Measurements from ENCODE around the gene TMEM214.

Gene TMEM214

DNA sequence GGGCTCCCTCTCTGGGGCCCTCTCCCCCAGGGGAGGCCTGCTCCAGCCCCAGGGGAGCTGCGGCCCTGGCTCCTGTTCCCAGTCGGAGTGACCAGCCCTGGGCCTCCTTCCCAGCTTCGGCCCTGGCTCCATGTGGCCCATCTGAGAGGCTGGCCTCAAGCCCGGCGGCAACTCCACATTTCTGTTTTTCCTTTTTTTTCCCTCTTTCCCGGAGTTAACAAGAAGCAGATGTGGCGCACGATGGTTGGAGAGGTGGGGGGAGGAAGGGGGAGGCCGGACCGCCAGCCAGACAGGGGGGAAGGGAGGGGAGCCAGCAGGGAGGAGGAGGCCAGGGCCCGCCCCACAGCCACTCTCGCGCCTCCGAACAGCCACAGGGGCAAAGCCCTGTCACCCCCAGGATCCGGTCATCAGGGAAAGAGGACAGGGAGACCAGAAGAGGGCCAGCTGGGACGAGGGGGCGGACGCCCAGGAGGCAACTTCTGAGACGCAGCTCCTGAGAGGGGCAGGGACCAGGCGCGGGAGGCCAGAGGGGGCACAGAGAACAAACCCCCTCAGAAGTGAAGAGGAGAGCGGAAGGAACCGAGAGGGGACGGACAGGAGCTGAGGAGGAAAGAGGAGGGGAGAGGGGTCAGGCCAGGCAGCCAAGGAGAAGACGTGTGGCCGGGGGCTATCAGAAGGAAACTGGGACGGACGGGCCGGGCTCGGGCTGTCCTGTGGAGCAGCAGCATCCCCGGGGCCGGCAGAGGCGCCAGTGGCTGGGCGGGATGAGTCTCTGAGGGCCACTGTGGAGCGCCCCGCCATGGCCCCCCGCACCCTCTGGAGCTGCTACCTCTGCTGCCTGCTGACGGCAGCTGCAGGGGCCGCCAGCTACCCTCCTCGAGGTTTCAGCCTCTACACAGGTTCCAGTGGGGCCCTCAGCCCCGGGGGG is 45.8 kb downstream of the TMEM214 start, which contains the start of gene EMILIN1:
Gene EMILIN1 (plus strand): TSS at position 349 of the 928 bp plus-strand sequence. CDS start 451 bp downstream, at position 800.
- no peak for DNase-seq (ENCODE audit: low read depth in 1 of 2, low spot score in 1 of 2)
- Histone ChIP-seq H3K27ac (replicated peaks) (no peak within 1 kb of the TSS), H3K27me3 (ENCODE audit: insufficient read depth, poor library complexity, severe bottlenecking) (no peaks in the 10 kb centered on the region), H3K4me3 (replicated peaks; ENCODE audit: insufficient read depth, low read length) (no peak within 1 kb of the TSS)
- TF ChIP-seq, protein P1, sequence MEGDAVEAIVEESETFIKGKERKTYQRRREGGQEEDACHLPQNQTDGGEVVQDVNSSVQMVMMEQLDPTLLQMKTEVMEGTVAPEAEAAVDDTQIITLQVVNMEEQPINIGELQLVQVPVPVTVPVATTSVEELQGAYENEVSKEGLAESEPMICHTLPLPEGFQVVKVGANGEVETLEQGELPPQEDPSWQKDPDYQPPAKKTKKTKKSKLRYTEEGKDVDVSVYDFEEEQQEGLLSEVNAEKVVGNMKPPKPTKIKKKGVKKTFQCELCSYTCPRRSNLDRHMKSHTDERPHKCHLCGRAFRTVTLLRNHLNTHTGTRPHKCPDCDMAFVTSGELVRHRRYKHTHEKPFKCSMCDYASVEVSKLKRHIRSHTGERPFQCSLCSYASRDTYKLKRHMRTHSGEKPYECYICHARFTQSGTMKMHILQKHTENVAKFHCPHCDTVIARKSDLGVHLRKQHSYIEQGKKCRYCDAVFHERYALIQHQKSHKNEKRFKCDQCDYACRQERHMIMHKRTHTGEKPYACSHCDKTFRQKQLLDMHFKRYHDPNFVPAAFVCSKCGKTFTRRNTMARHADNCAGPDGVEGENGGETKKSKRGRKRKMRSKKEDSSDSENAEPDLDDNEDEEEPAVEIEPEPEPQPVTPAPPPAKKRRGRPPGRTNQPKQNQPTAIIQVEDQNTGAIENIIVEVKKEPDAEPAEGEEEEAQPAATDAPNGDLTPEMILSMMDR (IDR thresholded peaks at IDR 0.05; ENCODE audit: insufficient read depth, low read length) = no peak
- no peak for TF ChIP-seq SPI1 (IDR thresholded peaks at IDR 0.05; ENCODE audit: borderline replicate concordance, low read depth)
- TF ChIP-seq GABPA (IDR thresholded peaks at IDR 0.05; ENCODE audit: low read depth) = no peak

DNA sequence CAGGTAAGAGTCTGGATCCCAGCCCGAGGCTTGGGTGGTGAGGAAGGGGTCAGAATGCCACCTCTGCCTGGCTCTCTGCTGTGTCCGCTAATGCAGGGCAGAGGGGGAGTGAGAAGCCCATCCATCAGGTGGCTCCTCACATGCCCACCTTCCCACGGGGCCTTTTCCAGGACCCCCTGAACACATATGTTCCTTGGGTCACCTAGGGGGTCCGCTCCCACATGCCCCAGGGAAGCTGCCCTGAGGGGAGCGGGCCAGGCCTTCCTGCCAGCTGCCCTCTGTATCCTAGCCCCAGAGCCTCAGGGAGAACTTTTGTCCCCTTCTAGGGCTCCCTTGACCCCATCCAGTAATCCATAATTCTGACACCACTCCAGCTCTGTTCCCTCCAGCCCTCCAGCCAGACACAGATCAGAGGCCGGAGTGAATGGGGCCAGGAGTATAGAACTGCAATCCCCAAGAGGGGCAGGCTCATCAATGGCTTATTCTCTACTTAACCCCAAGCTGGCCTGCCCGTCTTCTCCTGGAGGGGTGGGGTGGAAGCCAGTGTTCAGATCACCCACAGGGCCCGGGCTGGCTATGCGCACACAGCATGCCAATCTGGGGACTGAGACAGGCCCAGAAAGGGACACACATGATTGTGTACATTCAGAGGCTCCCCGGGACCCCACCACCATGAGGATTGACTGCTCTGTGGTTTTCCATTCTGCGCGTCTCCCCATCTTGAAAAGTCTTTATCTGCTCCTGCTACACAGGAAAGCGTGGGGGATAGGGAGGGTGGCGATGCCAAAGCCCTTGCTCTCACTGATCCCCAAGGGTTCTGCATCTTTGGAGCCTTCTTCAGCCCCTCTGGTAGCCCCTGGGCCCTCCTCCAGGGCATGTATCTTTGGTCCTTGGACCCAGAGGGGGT is 46.7 kb downstream of the TMEM214 start:
- DNase-seq (ENCODE audit: low read depth in 1 of 2, low spot score in 1 of 2) = no peak
- no peak overlapping the region for H3K4me3 ChIP-seq (replicated peaks; ENCODE audit: insufficient read depth, low read length)
- H3K27ac ChIP-seq (replicated peaks) = no peak overlapping the region
- TF ChIP-seq GABPA (IDR thresholded peaks at IDR 0.05; ENCODE audit: low read depth) = no peak
- TF ChIP-seq, protein P2, sequence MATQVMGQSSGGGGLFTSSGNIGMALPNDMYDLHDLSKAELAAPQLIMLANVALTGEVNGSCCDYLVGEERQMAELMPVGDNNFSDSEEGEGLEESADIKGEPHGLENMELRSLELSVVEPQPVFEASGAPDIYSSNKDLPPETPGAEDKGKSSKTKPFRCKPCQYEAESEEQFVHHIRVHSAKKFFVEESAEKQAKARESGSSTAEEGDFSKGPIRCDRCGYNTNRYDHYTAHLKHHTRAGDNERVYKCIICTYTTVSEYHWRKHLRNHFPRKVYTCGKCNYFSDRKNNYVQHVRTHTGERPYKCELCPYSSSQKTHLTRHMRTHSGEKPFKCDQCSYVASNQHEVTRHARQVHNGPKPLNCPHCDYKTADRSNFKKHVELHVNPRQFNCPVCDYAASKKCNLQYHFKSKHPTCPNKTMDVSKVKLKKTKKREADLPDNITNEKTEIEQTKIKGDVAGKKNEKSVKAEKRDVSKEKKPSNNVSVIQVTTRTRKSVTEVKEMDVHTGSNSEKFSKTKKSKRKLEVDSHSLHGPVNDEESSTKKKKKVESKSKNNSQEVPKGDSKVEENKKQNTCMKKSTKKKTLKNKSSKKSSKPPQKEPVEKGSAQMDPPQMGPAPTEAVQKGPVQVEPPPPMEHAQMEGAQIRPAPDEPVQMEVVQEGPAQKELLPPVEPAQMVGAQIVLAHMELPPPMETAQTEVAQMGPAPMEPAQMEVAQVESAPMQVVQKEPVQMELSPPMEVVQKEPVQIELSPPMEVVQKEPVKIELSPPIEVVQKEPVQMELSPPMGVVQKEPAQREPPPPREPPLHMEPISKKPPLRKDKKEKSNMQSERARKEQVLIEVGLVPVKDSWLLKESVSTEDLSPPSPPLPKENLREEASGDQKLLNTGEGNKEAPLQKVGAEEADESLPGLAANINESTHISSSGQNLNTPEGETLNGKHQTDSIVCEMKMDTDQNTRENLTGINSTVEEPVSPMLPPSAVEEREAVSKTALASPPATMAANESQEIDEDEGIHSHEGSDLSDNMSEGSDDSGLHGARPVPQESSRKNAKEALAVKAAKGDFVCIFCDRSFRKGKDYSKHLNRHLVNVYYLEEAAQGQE (IDR thresholded peaks at IDR 0.05; ENCODE audit: insufficient replicate concordance, low read depth) = no peak
- TF ChIP-seq, protein P1 (IDR thresholded peaks at IDR 0.05; ENCODE audit: insufficient read depth, low read length) = no peak
- no peak for TF ChIP-seq SPI1 (IDR thresholded peaks at IDR 0.05; ENCODE audit: borderline replicate concordance, low read depth)
- TF ChIP-seq POLR2AphosphoS5 (IDR thresholded peaks at IDR 0.05; ENCODE audit: low read depth) = no peak
- H3K27me3 ChIP-seq (ENCODE audit: insufficient read depth, poor library complexity, severe bottlenecking) = no peaks in the 10 kb centered on the region

DNA sequence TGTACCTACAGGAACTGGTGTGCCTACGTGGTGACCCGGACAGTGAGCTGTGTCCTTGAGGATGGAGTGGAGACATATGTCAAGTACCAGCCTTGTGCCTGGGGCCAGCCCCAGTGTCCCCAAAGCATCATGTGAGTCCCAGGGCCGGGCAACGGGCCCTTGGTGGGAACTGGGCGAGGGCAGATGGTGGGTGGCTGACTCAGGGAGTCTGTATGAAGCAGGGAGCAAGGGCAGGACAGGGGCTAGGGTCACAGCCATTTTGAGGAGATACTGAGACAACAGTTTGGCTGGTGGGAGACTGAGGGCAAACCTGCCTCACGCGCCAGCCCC is 47.3 kb downstream of the TMEM214 start:
- DNase-seq (ENCODE audit: low read depth in 1 of 2, low spot score in 1 of 2) = no peak
- Histone ChIP-seq H3K4me3 (replicated peaks; ENCODE audit: insufficient read depth, low read length) (no peak overlapping the region), H3K27me3 (ENCODE audit: insufficient read depth, poor library complexity, severe bottlenecking) (no peaks in the 10 kb centered on the region), H3K27ac (replicated peaks) (no peak overlapping the region)
- no peak for TF ChIP-seq SPI1 (IDR thresholded peaks at IDR 0.05; ENCODE audit: borderline replicate concordance, low read depth)
- TF ChIP-seq, protein P1 (IDR thresholded peaks at IDR 0.05; ENCODE audit: insufficient read depth, low read length) = no peak

DNA sequence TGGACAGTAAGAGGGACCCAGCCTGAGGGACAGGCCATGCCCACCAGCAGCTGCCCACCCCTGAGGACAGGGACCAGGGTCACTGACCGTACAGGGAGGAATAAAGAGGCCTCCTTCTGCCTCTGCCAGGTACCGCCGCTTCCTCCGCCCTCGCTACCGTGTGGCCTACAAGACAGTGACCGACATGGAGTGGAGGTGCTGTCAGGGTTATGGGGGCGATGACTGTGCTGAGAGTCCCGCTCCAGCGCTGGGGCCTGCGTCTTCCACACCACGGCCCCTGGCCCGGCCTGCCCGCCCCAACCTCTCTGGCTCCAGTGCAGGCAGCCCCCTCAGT is 47.8 kb downstream of the TMEM214 start:
- Histone ChIP-seq H3K4me3 (replicated peaks; ENCODE audit: insufficient read depth, low read length) (no peak overlapping the region), H3K27me3 (ENCODE audit: insufficient read depth, poor library complexity, severe bottlenecking) (no peaks in the 10 kb centered on the region), H3K27ac (replicated peaks) (peak overlapping the region; percentile 36)
- no peak for DNase-seq (ENCODE audit: low read depth in 1 of 2, low spot score in 1 of 2)
- TF ChIP-seq, protein P2 (IDR thresholded peaks at IDR 0.05; ENCODE audit: insufficient replicate concordance, low read depth) = no peak
- no peak for TF ChIP-seq SPI1 (IDR thresholded peaks at IDR 0.05; ENCODE audit: borderline replicate concordance, low read depth)

Measured in HL-60 (cell line).